Mucosa of rectum (tissue), 2 donors: ENCODE measurements around the gene TAF4.
"Not testable (repeated sequence)": the region's sequence is repeated elsewhere in the genome, so short reads cannot be mapped to it uniquely, and the experiment has no call there.

Source experiments
- H3K27ac ChIP-seq, 2 donors: one replicate each; pipeline ENCODE4 v1.7.0; 2013; ENCODE audit warnings: inconsistent platforms in 2 of 2, low read depth in 2 of 2, low read length in 2 of 2
- H3K27me3 ChIP-seq, 2 donors: one replicate each; pipeline ENCODE4 v1.7.0; 2013; ENCODE audit warnings: low read length in 2 of 2; ENCODE audit not compliant: control insufficient read depth in 2 of 2, insufficient read depth in 2 of 2
- H3K36me3 ChIP-seq, 2 donors: one replicate each; pipeline ENCODE4 v1.7.0; 2013; ENCODE audit warnings: low read length in 2 of 2; ENCODE audit not compliant: control insufficient read depth in 2 of 2, insufficient read depth in 2 of 2
- H3K4me1 ChIP-seq, 2 donors: one replicate each; pipeline ENCODE4 v1.7.0; 2013; ENCODE audit warnings: low read length in 2 of 2, mild to moderate bottlenecking in 1 of 2; ENCODE audit not compliant: control insufficient read depth in 2 of 2, insufficient read depth in 2 of 2
- H3K4me3 ChIP-seq, 2 donors: one replicate each; pipeline ENCODE4 v1.7.0; 2013; ENCODE audit warnings: low read length in 2 of 2
- H3K9ac ChIP-seq, 2 donors: one replicate each; pipeline ENCODE4 v1.7.0; 2013; ENCODE audit warnings: low read length in 2 of 2, low read depth in 1 of 2, mild to moderate bottlenecking in 1 of 2
- H3K9me3 ChIP-seq, 2 donors: one replicate each; pipeline ENCODE4 v1.7.0; 2013; ENCODE audit warnings: low read length in 2 of 2; ENCODE audit not compliant: control insufficient read depth in 2 of 2
- donor health status: healthy.
- donor health status: Normal muscosa, but diverticular disease.

Gene TAF4

DNA sequence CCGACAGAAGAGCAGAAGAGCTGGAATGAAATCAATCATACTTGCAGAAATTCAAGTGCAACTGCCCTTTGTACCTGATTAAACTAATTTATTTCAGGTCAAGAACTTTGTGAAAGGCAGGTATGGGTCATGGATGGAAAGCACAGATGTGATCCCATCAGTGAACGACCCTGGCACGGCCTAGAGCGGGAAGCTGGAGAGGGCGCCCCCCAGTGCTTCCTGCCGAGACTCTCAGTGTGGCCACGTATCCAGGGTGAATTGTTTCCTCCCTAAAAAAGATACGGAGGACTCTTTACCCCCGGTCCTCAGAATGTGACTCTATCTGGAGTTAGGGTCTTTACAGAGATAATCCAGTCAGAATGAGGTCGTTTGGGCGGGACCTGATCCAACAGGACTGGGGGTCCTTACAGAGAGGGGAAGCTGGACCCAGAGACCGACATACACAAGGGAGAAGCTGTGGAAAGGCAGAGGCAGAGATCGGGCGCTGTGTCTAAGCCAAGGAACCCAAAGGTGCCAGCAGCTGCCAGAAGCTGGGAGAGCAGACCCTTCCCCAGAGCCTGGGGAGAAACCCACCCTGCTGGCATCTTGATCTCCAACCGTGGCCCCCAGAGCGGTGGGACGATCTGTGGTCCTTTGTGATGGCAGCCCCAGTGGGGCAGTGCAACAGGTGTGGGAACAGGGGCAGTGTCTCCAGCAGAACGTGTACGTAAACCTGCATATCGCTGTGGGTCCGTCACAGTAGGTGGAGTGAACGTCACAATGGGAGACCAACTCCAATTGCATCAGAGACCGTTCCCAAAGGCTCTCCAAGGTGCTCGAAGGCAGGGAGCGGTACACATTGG is 91.9 kb downstream of the TAF4 start:
- Histone ChIP-seq H3K4me3 (no peak overlapping the region), H3K27ac (no peak overlapping the region), H3K4me1 (no peaks in the 10 kb centered on the region), H3K9me3 (no peaks in the 10 kb centered on the region), H3K36me3 (peaks cover 22 to 32% of the 10 kb centered on the region in 2 donors), H3K9ac (no peak overlapping the region), H3K27me3 (no peaks in the 10 kb centered on the region)

DNA sequence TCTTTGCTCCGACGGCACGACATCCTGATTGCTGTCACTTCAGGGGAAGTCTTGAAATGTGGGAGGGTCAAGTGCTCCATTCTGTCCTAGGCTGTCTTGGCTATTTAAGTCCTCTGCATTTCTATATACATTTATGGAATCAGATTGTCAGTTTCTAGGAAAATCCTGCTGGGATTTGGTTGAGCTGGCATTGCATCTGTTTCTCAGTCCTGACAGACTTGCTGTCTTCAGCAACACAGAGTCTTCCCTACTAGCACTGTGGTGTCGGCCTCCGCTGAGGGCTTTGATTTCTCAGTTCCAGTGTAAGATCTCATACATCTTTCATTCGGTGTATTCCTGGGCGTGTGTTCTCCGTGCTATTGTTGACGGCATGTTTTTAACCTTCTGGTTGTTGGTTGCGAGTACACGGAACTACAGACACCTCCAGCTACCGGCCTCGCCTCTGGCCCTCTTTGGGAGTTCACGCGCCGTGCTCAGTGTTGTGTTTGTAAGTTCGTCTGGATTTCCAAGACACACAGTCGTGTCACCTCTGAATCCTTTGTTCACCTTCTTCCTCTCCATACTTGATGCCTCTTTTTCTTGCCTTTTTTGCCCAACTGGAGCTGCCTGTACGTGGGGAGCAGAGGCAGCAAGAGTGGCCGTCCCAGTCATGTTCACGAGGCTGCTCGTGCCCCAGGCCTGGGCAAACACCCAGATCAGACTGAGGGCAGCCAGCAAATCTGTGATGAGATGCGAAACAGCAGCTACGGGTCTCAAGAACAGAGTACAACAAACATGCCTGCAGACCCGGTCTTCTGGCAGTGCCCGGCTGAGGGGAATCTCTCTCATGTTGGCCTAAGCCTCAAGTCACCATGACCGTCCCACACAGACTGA is 92.8 kb downstream of the TAF4 start:
- Histone ChIP-seq H3K36me3 (peaks cover 22 to 32% of the 10 kb centered on the region in 2 donors), H3K9ac (no peak overlapping the region), H3K4me1 (no peaks in the 10 kb centered on the region), H3K4me3 (no peak overlapping the region), H3K27ac (no peak overlapping the region), H3K27me3 (no peaks in the 10 kb centered on the region), H3K9me3 (no peaks in the 10 kb centered on the region)

DNA sequence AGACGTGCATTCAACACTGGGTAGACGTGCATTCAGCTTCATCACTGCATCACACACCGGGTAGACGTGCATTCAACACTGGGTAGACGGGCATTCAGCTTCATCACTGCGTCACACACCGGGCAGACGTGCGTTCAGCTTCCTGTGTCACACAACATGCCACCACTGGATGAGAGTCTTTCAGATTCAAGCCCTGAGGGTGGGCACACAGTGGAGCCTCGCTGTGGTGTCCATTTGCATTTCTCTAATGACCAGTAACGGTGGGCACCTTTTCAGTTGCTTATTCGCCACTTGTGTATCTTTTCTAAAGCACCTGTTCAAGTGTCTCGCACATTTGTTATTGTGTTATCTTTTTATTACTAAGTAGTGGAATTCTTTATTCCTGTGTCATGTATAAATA is 94.1 kb downstream of the TAF4 start:
- not testable (repeated sequence) for H3K4me1 ChIP-seq, H3K4me3 ChIP-seq, H3K9me3 ChIP-seq, H3K27ac ChIP-seq, H3K27me3 ChIP-seq, H3K9ac ChIP-seq
- H3K36me3 ChIP-seq = peaks cover 22 to 30% of the 10 kb centered on the region in 2 donors

DNA sequence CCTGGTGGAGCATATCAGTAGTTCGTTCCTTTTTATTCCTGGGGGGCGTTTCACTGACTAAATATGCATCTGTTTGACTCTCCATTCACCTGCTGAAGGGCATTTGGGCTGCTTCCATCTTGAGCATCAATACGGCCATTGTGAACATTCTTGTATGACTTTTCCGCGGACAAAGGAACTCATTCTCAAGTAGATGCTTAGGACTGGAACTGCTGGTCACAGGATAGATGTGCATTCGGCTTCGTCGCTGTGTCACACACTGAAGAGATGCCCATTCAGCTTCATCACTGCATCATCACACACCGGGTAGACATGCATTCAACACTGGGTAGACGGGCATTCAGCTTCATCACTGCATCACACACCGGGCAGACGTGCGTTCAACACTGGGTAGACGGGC is 95.3 kb downstream of the TAF4 start:
- Histone ChIP-seq H3K27me3 (peaks cover under 1 to 3% of the 10 kb centered on the region in 2 donors), H3K4me1 (no peaks in the 10 kb centered on the region), H3K4me3 (no peak overlapping the region), H3K36me3 (peaks cover 18 to 23% of the 10 kb centered on the region in 2 donors), H3K9me3 (no peaks in the 10 kb centered on the region), H3K9ac (no peak overlapping the region), H3K27ac (no peak overlapping the region)

DNA sequence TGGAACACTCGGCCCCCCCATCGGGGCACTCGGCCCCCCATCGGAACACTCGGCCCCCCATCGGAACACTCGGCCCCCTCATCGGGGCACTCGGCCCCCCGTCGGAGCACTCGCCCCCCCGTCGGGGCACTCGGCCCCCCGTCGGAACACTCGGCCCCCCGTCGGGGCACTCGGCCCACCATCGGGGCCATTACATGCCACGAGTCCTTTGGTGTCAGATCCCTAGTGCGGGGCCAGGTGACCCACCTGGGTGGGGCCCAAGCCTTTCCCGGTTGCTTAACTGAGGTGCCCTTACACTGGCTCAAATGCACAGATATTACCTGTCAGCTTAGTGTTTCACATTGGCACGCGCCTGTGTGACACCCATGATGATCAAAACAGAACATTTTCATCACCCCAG is 95.9 kb downstream of the TAF4 start:
- Histone ChIP-seq H3K9me3 (no peaks in the 10 kb centered on the region), H3K27ac (no peak overlapping the region), H3K9ac (no peak overlapping the region), H3K4me1 (no peaks in the 10 kb centered on the region), H3K4me3 (no peak overlapping the region), H3K36me3 (peaks cover 18 to 21% of the 10 kb centered on the region in 2 donors), H3K27me3 (peaks cover 6% of the 10 kb centered on the region in 2 donors)

DNA sequence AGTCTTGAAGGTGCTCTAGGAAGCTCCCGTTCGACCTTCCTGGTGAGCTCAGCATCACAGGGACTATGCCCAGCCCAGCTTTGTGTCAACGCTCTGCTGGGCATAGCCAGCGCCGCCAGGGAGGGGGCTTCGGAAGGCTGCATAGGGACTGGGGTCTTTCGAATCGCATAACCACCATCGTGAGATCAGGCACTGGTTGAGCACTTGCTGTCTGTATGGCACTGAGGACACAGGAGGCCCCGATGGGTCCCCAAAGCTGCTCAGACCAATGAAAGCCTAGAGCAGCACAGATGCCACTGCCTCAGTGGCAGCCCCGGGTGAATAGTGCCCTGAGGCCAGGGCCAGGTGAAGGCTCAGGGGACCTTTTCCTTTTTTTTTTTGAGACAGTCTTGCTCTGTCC is 96.7 kb downstream of the TAF4 start:
- H3K4me3 ChIP-seq = no peak overlapping the region
- no peaks in the 10 kb centered on the region for H3K4me1 ChIP-seq
- peaks cover 6 to 8% of the 10 kb centered on the region in 2 donors for H3K27me3 ChIP-seq
- H3K9me3 ChIP-seq = no peaks in the 10 kb centered on the region
- no peak overlapping the region for H3K27ac ChIP-seq
- H3K9ac ChIP-seq = no peak overlapping the region
- H3K36me3 ChIP-seq = peaks cover 12 to 17% of the 10 kb centered on the region in 2 donors

DNA sequence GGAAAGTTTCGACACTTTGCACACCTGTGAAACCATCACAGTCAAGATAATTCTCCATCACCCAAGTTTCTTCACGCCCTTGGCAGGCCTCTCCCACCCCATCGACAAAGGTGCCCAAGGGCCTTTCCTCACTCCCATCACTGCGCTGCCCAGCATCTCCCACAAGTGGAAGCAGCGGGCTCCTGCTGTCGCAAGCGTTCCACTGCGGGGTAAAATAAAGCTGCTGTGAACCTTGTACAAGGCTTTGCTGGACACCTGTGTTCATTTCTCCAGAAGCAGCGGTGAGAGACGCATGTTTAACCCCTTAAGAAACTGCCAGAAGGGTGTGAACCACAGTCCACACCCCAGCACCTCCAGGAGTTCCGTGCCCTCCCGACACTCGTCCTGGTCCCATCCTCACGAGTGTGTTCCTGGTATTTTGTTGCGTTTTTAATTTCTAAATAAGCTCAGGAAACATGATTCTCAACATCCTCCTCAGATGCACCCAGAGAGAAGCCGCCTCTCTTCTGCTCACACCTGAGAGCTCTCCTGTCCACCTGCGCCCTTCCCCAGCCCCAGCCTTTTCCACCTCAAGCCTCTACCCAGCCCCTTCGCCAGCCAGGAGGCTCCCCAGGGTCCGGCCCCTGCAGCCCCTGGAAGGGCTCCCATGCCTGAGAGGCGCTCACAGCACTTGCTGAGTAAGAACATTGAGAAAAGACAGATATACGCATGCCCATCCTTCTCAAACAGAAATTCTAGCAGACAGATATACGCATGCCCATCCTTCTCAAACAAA is 97.5 kb downstream of the TAF4 start:
- H3K9me3 ChIP-seq = no peaks in the 10 kb centered on the region
- H3K36me3 ChIP-seq = peaks cover 5 to 11% of the 10 kb centered on the region in 2 donors
- no peak overlapping the region for H3K27ac ChIP-seq
- H3K9ac ChIP-seq = no peak overlapping the region
- no peak overlapping the region for H3K4me3 ChIP-seq
- no peaks in the 10 kb centered on the region for H3K4me1 ChIP-seq
- H3K27me3 ChIP-seq = peaks cover 6 to 8% of the 10 kb centered on the region in 2 donors

DNA sequence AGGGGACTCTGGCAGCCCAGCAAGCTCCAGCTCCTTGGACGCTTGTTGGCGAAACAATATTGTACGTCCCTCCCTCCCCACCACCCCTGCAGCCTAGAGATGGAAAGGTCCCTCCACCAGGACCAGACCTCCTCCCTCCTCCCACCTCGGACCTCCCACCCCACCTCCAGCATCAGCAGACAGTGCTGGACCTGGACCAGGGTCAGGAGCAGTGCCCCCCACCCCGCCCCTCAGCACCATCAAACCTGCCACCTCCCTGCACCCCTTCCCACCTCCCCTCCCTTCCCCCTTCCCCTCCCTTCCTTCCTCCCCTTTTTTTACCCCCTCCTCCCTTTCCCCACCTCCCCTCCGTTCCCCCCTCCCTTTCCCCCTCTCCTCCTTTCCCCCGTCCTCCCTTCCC is 98.4 kb downstream of the TAF4 start:
- Histone ChIP-seq H3K36me3 (peaks cover 0 to 2% of the 10 kb centered on the region in 2 donors), H3K27me3 (peaks cover 6 to 8% of the 10 kb centered on the region in 2 donors), H3K9ac (no peak overlapping the region), H3K4me1 (no peaks in the 10 kb centered on the region), H3K9me3 (no peaks in the 10 kb centered on the region), H3K4me3 (no peak overlapping the region), H3K27ac (no peak overlapping the region)

DNA sequence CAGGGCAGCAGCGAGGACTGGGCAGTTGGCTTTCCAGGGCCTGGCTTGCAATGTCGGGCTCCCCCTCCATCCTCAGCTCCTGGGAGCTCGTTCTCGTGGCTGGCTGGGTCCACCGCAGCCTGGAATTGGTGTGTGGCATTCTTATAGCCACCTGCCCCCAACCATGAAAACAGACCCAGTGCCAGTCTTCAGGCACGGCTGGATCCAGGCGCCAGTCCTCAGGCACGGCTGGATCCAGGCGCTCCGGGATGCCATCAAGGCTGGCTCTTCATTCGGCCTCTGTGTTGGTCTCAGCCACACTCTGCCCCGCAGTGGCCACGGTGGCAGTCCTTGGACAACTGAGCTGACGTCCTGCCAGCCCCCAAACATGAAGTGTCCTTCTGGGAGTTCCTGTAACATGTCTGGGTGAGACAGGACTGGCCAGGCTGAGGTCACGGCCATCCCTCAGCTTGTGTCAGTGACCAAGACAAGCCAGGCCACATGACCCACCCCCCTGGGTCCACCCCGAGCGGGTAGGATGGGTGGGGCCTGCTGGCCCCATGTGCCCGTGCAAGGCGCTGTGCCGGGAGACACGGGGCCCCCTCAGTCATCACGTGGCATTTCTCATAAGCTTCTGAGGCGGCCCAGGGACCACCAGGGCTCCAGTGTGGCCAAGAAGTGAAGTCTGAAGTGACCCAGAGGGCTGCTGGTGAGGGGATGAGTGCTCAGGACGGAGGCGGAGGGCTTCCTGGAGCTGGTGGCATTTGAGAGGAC is 99.0 kb downstream of the TAF4 start:
- Histone ChIP-seq H3K9me3 (no peaks in the 10 kb centered on the region), H3K4me1 (no peaks in the 10 kb centered on the region), H3K36me3 (peaks cover 0 to 2% of the 10 kb centered on the region in 2 donors), H3K4me3 (no peak overlapping the region), H3K27me3 (peaks cover 6 to 8% of the 10 kb centered on the region in 2 donors), H3K27ac (no peak overlapping the region), H3K9ac (no peak overlapping the region)
